ENCODE measurements around the gene SIGLEC9. TPM values are rescaled to one million over a fixed set of nuclear protein-coding genes. Genes with fewer than 3 reads are reported as not detected.

Gene SIGLEC9
- total RNA-seq, 2 experiments from 2014 or later, result 0.36 to 0.59 TPM

DNA sequence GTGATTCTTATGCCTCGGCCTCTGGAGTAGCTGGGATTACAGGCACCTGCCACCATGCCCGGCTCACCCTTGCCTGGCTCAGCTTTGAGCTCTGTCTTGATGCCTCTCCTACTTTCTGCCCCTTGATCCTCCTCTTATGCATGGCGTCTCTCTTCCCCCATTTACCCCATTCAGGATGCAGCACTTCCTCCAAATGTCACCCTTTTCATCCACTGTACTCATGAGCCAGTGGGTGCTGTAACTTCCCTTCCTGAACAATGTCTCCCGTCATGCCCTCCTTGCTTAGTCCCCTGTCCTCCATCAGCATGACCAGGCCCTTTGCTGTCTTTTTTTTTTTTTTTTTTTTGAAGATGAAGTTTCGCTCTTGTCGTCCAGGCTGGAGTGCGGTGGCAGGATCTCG lies 3.4 kb upstream of the SIGLEC9 start:
- no peaks in the 10 kb centered on the region for H3K27me3 ChIP-seq (ENCODE audit: control insufficient read depth in 1 of 2, insufficient read depth in 2 of 2, low read length in 2 of 2)
- no peaks in the 10 kb centered on the region for H3K27me3 Mint-ChIP-seq
- H3K36me3 ChIP-seq (ENCODE audit: insufficient read depth, low read length), result no peaks in the 10 kb centered on the region
- peak overlapping the region; percentile 71 for H3K27ac Mint-ChIP-seq
- TF ChIP-seq, protein P1, sequence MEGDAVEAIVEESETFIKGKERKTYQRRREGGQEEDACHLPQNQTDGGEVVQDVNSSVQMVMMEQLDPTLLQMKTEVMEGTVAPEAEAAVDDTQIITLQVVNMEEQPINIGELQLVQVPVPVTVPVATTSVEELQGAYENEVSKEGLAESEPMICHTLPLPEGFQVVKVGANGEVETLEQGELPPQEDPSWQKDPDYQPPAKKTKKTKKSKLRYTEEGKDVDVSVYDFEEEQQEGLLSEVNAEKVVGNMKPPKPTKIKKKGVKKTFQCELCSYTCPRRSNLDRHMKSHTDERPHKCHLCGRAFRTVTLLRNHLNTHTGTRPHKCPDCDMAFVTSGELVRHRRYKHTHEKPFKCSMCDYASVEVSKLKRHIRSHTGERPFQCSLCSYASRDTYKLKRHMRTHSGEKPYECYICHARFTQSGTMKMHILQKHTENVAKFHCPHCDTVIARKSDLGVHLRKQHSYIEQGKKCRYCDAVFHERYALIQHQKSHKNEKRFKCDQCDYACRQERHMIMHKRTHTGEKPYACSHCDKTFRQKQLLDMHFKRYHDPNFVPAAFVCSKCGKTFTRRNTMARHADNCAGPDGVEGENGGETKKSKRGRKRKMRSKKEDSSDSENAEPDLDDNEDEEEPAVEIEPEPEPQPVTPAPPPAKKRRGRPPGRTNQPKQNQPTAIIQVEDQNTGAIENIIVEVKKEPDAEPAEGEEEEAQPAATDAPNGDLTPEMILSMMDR (IDR thresholded peaks at IDR 0.05), result no peak
- no peak for ATAC-seq (ENCODE audit: poor library complexity)
- intact Hi-C loops (cut with DNase I, micrococcal nuclease), result loop anchor here in 1 of 2 experiments (5.0 kb wide), 1 partner anchor 36 kb away; no protein-coding TSS in a partner anchor
- H3K4me1 ChIP-seq (ENCODE audit: insufficient read depth, low read length), result peaks cover 70% of the 10 kb centered on the region
- peaks cover 2% of the 10 kb centered on the region for H3K9me3 Mint-ChIP-seq
- peaks cover 4% of the 10 kb centered on the region for H3K36me3 Mint-ChIP-seq (ENCODE audit: low read depth)
- CTCF ChIA-PET, result no interaction called here
- H3K4me3 ChIP-seq (ENCODE audit: low read length), result no peak overlapping the region
- DNase-seq, result peak in 2 of 14 experiments; percentile 51 to 58
- H3K4me1 Mint-ChIP-seq (ENCODE audit: low read depth), result peaks cover 76% of the 10 kb centered on the region
- H3K9me3 ChIP-seq (ENCODE audit: control insufficient read depth in 1 of 2, insufficient read depth in 1 of 2, low read length in 2 of 2), result peaks cover 0 to 8% of the 10 kb centered on the region in 2 experiments
- no peak overlapping the region for H3K27ac ChIP-seq (ENCODE audit: low read depth in 1 of 2, low read length in 2 of 2)
- peak overlapping the region; percentile 15 for H3K4me3 Mint-ChIP-seq
- POLR2A ChIA-PET, result no interaction called here

- Histone ChIP-seq H3K36me3 (ENCODE audit: insufficient read depth, low read length) (no peaks in the 10 kb centered on the region), H3K4me1 (ENCODE audit: insufficient read depth, low read length) (peaks cover 70% of the 10 kb centered on the region), H3K9me3 (ENCODE audit: control insufficient read depth in 1 of 2, insufficient read depth in 1 of 2, low read length in 2 of 2) (peaks cover 0 to 8% of the 10 kb centered on the region in 2 experiments), H3K4me3 (ENCODE audit: low read length) (peak overlapping the region; percentile 35), H3K27me3 (ENCODE audit: control insufficient read depth in 1 of 2, insufficient read depth in 2 of 2, low read length in 2 of 2) (no peaks in the 10 kb centered on the region), H3K27ac (ENCODE audit: low read depth in 1 of 2, low read length in 2 of 2) (peak overlapping the region in 1 of 2 donors; percentile 66)
- TF ChIP-seq, protein P1 (IDR thresholded peaks at IDR 0.05), result no peak
- no peaks in the 10 kb centered on the region for H3K27me3 Mint-ChIP-seq
- peak overlapping the region; percentile 89 for H3K27ac Mint-ChIP-seq
- peak in 2 of 14 experiments; percentile 43 to 60 for DNase-seq
- POLR2A ChIA-PET, result no interaction called here
- H3K36me3 Mint-ChIP-seq (ENCODE audit: low read depth), result peaks cover 4% of the 10 kb centered on the region
- intact Hi-C loops (cut with DNase I, micrococcal nuclease), result loop anchor here in 1 of 2 experiments (5.0 kb wide), 1 partner anchor 35 kb away; no protein-coding TSS in a partner anchor
- H3K9me3 Mint-ChIP-seq, result peaks cover 2% of the 10 kb centered on the region
- peak overlapping the region; percentile 25 for H3K4me3 Mint-ChIP-seq
- ATAC-seq (ENCODE audit: poor library complexity), result no peak
- H3K4me1 Mint-ChIP-seq (ENCODE audit: low read depth), result peaks cover 78% of the 10 kb centered on the region
- CTCF ChIA-PET, result no interaction called here
Observed at GRCh38 chr19:51122112-51122981, 2.4 kb upstream of the SIGLEC9 start.

GRCh38 chr19:51123381-51123800 lies 1.3 kb upstream of the SIGLEC9 start:
- Mint-ChIP-seq H3K4me3 (peak overlapping the region; percentile 77), H3K9me3 (peaks cover 2% of the 10 kb centered on the region), H3K36me3 (ENCODE audit: low read depth) (peaks cover 4% of the 10 kb centered on the region), H3K4me1 (ENCODE audit: low read depth) (peaks cover 86% of the 10 kb centered on the region), H3K27ac (peak overlapping the region; percentile 89), H3K27me3 (no peaks in the 10 kb centered on the region)
- DNase-seq (peak in 12 of 14 experiments; percentile 28 to 88 (median 50)), ATAC-seq (ENCODE audit: poor library complexity) (peak; percentile 97)
- Histone ChIP-seq H3K4me3 (ENCODE audit: low read length) (peak overlapping the region; percentile 35), H3K27ac (ENCODE audit: low read depth in 1 of 2, low read length in 2 of 2) (peak overlapping the region in 1 of 2 donors; percentile 79), H3K36me3 (ENCODE audit: insufficient read depth, low read length) (no peaks in the 10 kb centered on the region), H3K9me3 (ENCODE audit: control insufficient read depth in 1 of 2, insufficient read depth in 1 of 2, low read length in 2 of 2) (peaks cover 0 to 8% of the 10 kb centered on the region in 2 experiments), H3K4me1 (ENCODE audit: insufficient read depth, low read length) (peaks cover 80% of the 10 kb centered on the region), H3K27me3 (ENCODE audit: control insufficient read depth in 1 of 2, insufficient read depth in 2 of 2, low read length in 2 of 2) (no peaks in the 10 kb centered on the region)
- ChIA-PET POLR2A (interaction anchor here (1.7 kb wide), 1 partner anchor 9 kb away, joined by 7 read pairs; no protein-coding TSS in a partner anchor), CTCF (no interaction called here)
- intact Hi-C loops (cut with DNase I, micrococcal nuclease), result loop anchor here in 1 of 2 experiments (5.0 kb wide), 1 partner anchor 34 kb away; no protein-coding TSS in a partner anchor
- TF ChIP-seq, protein P1 (IDR thresholded peaks at IDR 0.05), result no peak
